Tibial nerve (tissue), 4 donors: ENCODE measurements around the gene OTUD1.

Experiments
- EP300 ChIP-seq, 2 donors: sonication (generic); formaldehyde crosslinking; IDR thresholded peaks; one replicate each; pipeline ENCODE4 v1.6.1; 2017; ENCODE audit warnings: antibody characterized with exemption in 2 of 2, mild to moderate bottlenecking in 1 of 2
- POLR2A ChIP-seq, 2 donors: fragments of 450-650 bp; IDR thresholded peaks; one replicate each; pipeline ENCODE4 v1.6.1; 2017; ENCODE audit warnings: antibody characterized with exemption in 2 of 2, mild to moderate bottlenecking in 2 of 2, moderate library complexity in 2 of 2
- TF ChIP-seq, protein P1 (sequence below), 5 experiments: fragments of 200-600 bp in 3 of 5; fragments of 450-650 bp in 2 of 5; sonication (generic) in 3 of 5; IDR thresholded peaks; one replicate each; pipeline ENCODE4 v1.5.1; 2016 to 2019; ENCODE audit warnings: antibody characterized with exemption in 5 of 5, mild to moderate bottlenecking in 3 of 5, moderate library complexity in 2 of 5

DNA sequence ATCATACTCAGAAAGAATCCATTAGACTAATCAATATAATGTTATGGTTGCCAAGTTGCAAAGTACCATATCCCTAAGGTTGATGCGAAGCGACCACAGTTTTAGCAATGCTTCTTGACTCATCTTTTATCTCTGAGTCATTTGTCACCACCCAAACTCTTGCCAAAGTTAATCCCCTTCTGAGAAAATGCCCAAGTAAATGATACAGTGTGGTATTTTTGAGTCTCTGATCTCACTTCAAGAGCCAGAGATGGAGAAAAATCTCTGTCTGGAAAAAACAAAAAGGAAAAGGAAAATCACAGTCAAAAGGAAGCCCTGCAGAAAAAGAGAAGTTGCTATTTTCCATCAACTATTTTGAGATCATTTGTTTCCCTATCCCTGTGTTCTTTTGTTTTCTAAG, 26.7 kb upstream of the OTUD1 start:
- TF ChIP-seq, protein P1, sequence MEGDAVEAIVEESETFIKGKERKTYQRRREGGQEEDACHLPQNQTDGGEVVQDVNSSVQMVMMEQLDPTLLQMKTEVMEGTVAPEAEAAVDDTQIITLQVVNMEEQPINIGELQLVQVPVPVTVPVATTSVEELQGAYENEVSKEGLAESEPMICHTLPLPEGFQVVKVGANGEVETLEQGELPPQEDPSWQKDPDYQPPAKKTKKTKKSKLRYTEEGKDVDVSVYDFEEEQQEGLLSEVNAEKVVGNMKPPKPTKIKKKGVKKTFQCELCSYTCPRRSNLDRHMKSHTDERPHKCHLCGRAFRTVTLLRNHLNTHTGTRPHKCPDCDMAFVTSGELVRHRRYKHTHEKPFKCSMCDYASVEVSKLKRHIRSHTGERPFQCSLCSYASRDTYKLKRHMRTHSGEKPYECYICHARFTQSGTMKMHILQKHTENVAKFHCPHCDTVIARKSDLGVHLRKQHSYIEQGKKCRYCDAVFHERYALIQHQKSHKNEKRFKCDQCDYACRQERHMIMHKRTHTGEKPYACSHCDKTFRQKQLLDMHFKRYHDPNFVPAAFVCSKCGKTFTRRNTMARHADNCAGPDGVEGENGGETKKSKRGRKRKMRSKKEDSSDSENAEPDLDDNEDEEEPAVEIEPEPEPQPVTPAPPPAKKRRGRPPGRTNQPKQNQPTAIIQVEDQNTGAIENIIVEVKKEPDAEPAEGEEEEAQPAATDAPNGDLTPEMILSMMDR (IDR thresholded peaks at IDR 0.05) = no peak
- TF ChIP-seq POLR2A (IDR thresholded peaks at IDR 0.05) = no peak
- TF ChIP-seq EP300 (IDR thresholded peaks at IDR 0.05) = no peak
